HEK293T (cell line): ENCODE results near the gene CADM3.

Experiments used
- CTCF ChIA-PET: fragments of 350-600 bp; formaldehyde crosslinking; extraction: SDS; loops from one replicate; lab custom pipeline; 2021; ENCODE audit warnings: antibody characterized with exemption, inconsistent platforms; lab: Yijun Ruan, JAX
- POLR2A ChIA-PET: fragments of 350-600 bp; formaldehyde crosslinking; extraction: SDS; loops from one replicate; lab custom pipeline; 2020; ENCODE audit warnings: antibody characterized with exemption, inconsistent platforms; lab: Yijun Ruan, JAX
- DNase-seq: peaks from one replicate; pipeline ENCODE4 v3.0.0; 2012; ENCODE audit warnings: mixed read lengths; ENCODE audit errors: extremely low spot score
- ARNT ChIP-seq: fragments of 450-650 bp; IDR thresholded peaks from 2 replicates; pipeline ENCODE4 v1.6.1; 2017; ENCODE audit warnings: mild to moderate bottlenecking
- BHLHE40 ChIP-seq: fragments of 450-650 bp; IDR thresholded peaks from 2 replicates; pipeline ENCODE4 v1.6.1; 2016; ENCODE audit warnings: mild to moderate bottlenecking, moderate library complexity, borderline replicate concordance
- CTBP1 ChIP-seq: fragments of 450-650 bp; IDR thresholded peaks from 2 replicates; pipeline ENCODE4 v1.6.1; 2016; ENCODE audit warnings: borderline replicate concordance
- ELF4 ChIP-seq: fragments of 450-650 bp; IDR thresholded peaks from 2 replicates; pipeline ENCODE4 v1.6.1; 2017; ENCODE audit warnings: antibody characterized with exemption
- FOXA1 ChIP-seq: fragments of 450-650 bp; IDR thresholded peaks from 2 replicates; pipeline ENCODE4 v1.6.1; 2016; ENCODE audit warnings: mild to moderate bottlenecking
- FOXK2 ChIP-seq: fragments of 450-650 bp; IDR thresholded peaks from 2 replicates; pipeline ENCODE4 v1.6.1; 2016; ENCODE audit warnings: mild to moderate bottlenecking
- FOXM1 ChIP-seq: fragments of 450-650 bp; IDR thresholded peaks from 2 replicates; pipeline ENCODE4 v1.6.1; 2017; ENCODE audit warnings: mild to moderate bottlenecking, borderline replicate concordance
- HDGF ChIP-seq: fragments of 450-650 bp; IDR thresholded peaks from 2 replicates; pipeline ENCODE4 v1.6.1; 2017; ENCODE audit warnings: antibody characterized with exemption, borderline replicate concordance
- L3MBTL2 ChIP-seq: fragments of 450-650 bp; conservative IDR thresholded peaks from 2 replicates; pipeline ENCODE4 v1.6.1; 2016; ENCODE audit warnings: mild to moderate bottlenecking
- LEF1 ChIP-seq: fragments of 450-650 bp; IDR thresholded peaks from 2 replicates; pipeline ENCODE4 v1.6.1; 2017; ENCODE audit warnings: mild to moderate bottlenecking, borderline replicate concordance
- NFRKB ChIP-seq: fragments of 450-650 bp; IDR thresholded peaks from 2 replicates; pipeline ENCODE4 v1.6.1; 2016; ENCODE audit warnings: mild to moderate bottlenecking, moderate library complexity
- PKNOX1 ChIP-seq: fragments of 450-650 bp; IDR thresholded peaks from 2 replicates; pipeline ENCODE4 v1.6.1; 2016
- SP1 ChIP-seq: fragments of 450-650 bp; IDR thresholded peaks from 2 replicates; pipeline ENCODE4 v1.6.1; 2017
- SUZ12 ChIP-seq: fragments of 450-650 bp; IDR thresholded peaks from 2 replicates; pipeline ENCODE4 v1.6.1; 2016; ENCODE audit warnings: mild to moderate bottlenecking
- TARDBP ChIP-seq: fragments of 450-650 bp; IDR thresholded peaks from 2 replicates; pipeline ENCODE4 v1.6.1; 2016
- ZNF384 ChIP-seq: fragments of 450-650 bp; IDR thresholded peaks from 2 replicates; pipeline ENCODE4 v1.6.1; 2016

Gene CADM3

GRCh38 chr1:159229896-159230295, 58.5 kb downstream of the CADM3 start:
- CTCF ChIA-PET, result no interaction called here
- no peak for DNase-seq
- POLR2A ChIA-PET, result no interaction called here
- TF ChIP-seq BHLHE40 (no peak), FOXK2 (no peak), ARNT (no peak), TARDBP (no peak)

DNA sequence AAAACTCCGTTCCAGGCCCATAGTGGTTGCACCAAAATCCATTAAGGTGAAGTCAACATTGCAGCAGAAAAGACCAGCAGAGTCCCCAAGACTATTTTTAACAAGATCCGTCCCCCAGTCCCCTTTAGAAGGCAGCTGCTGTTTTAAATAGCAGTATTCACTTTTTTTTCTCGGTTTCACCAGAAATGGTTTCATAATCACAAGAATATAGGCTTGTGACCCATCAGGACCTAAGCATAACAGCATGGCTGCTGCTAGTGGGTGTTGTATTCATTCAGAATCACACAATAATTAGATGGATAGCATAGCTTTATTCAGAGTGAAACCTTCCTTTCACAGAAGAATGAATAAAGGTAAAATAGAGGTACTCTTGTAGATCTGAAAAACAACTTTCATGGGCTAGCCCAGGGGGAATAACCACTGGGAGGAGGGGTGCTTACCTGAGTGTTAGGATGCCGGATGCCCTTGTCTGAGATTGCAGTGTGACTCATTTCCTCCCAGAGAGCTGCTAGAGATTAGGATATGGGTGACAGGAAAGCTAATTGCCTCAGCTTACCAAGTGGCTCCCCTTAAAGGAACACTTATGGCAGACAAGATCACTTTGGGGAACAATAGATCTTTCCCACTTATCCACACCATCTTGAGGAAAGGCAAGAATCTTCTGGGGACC, 68.3 kb downstream of the CADM3 start:
- no peak for DNase-seq
- no peak for TF ChIP-seq FOXK2
- no peak for TF ChIP-seq ELF4
- TF ChIP-seq CTBP1, result no peak
- CTCF ChIA-PET, result no interaction called here
- POLR2A ChIA-PET, result no interaction called here

GRCh38 chr1:159247266-159247665, 75.9 kb downstream of the CADM3 start:
- ChIA-PET POLR2A (no interaction called here), CTCF (no interaction called here)
- DNase-seq, result no peak
- no peak for TF ChIP-seq LEF1
- TF ChIP-seq FOXM1, result no peak
- TF ChIP-seq SP1, result no peak
- TF ChIP-seq ARNT, result no peak
- no peak for TF ChIP-seq CTBP1
- no peak for TF ChIP-seq ZNF384
- no peak for TF ChIP-seq ELF4
- no peak for TF ChIP-seq NFRKB
- TF ChIP-seq FOXK2, result no peak
- TF ChIP-seq BHLHE40, result no peak
- no peak for TF ChIP-seq TARDBP
- no peak for TF ChIP-seq PKNOX1
- TF ChIP-seq FOXA1, result no peak
- no peak for TF ChIP-seq HDGF
- TF ChIP-seq SUZ12, result no peak
- no peak for TF ChIP-seq L3MBTL2

GRCh38 chr1:159248311-159248710, 76.9 kb downstream of the CADM3 start:
- TF ChIP-seq CTBP1 (no peak), TARDBP (no peak), FOXK2 (no peak), FOXM1 (no peak), ZNF384 (no peak), ARNT (no peak), L3MBTL2 (no peak), NFRKB (no peak), ELF4 (no peak), FOXA1 (no peak)
- ChIA-PET POLR2A (no interaction called here), CTCF (interaction anchor here (0.5 to 0.6 kb wide), 2 partner anchors 118 to 1515 kb away, joined by 3 read pairs; no protein-coding TSS in a partner anchor)
- DNase-seq, result no peak

DNA sequence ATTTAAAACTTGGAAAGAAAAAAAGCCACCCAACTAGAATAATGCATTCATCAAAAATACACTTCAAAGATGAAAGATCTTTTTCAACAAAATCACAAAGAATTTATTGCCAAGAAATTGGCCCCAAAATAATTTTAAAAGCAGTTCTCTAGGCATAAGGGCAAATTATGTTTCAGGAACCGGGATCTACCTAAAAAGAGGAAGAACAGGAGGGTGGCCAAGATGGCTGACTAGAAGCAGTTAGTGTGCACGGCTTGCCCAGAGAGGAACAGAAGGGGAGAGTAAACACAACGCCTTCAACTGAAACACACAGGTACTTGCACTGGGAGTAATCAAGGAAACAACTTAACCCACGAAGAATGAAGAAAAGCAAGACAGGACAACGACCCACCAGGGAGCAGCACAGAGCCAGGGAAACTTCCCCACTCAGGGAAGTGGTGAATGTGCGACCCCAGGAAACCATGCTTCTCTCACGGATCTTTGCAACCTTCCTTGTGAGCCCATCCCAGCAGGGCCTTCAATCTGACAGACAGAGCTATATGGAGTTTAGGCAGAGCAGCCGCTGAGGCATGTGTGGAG, 79.3 kb downstream of the CADM3 start:
- CTCF ChIA-PET, result no interaction called here
- TF ChIP-seq FOXK2 (no peak), BHLHE40 (no peak), CTBP1 (no peak), PKNOX1 (no peak), LEF1 (no peak), SP1 (no peak), TARDBP (no peak), FOXM1 (no peak), ARNT (no peak), ELF4 (no peak), SUZ12 (no peak), ZNF384 (no peak), HDGF (no peak), NFRKB (no peak), FOXA1 (no peak), L3MBTL2 (no peak)
- POLR2A ChIA-PET, result no interaction called here
- no peak for DNase-seq
